Ovary (tissue), 9 donors: ENCODE measurements around the gene NUDT16. TPM values are rescaled to one million over a fixed set of nuclear protein-coding genes. Genes with fewer than 3 reads are reported as not detected.

Source experiments
- DNase-seq, 5 donors: peaks; one replicate each; pipeline ENCODE4 v3.0.0-alpha.2; 2019 to 2020
- H3K27ac ChIP-seq, 2 donors: fragments of 200-600 bp; one replicate each; pipeline versions ENCODE4 v1.5.1 to v1.8.0; 2019 to 2022
- H3K27me3 ChIP-seq: fragments of 200-600 bp; one replicate; pipeline ENCODE4 v1.8.0; 2022
- H3K36me3 ChIP-seq: fragments of 200-600 bp; sonication (generic); one replicate; pipeline ENCODE4 v1.5.1; 2019
- H3K4me1 ChIP-seq: one replicate; pipeline ENCODE4 v1.8.1; 2013; ENCODE audit warnings: mild to moderate bottlenecking, moderate library complexity; ENCODE audit not compliant: insufficient read depth
- H3K4me3 ChIP-seq: fragments of 200-600 bp; sonication (generic); one replicate; pipeline ENCODE4 v1.5.1; 2017
- H3K9me3 ChIP-seq, 2 donors: fragments of 200-600 bp in 1 of 2; sonication (generic) in 1 of 2; one replicate each; pipeline versions ENCODE4 v1.5.1 to v1.8.1; 2013 to 2019; ENCODE audit warnings: mild to moderate bottlenecking in 1 of 2, moderate library complexity in 1 of 2
- EP300 ChIP-seq: sonication (generic); formaldehyde crosslinking; IDR thresholded peaks from one replicate; pipeline ENCODE4 v1.6.1; 2017; ENCODE audit warnings: antibody characterized with exemption
- POLR2A ChIP-seq: fragments of 450-650 bp; IDR thresholded peaks from one replicate; pipeline ENCODE4 v1.6.1; 2017; ENCODE audit warnings: antibody characterized with exemption, mild to moderate bottlenecking, moderate library complexity
- WGBS, 3 donors: extraction: QIAGEN DNeasy Blood & Tissue Kit in 1 of 3; methylation state at CpG; one replicate each; pipeline versions ENCODE4 v1.1.5 to v1.1.7; 2013 to 2017; 5-methylcytosine and 5-hydroxymethylcytosine counted together
- intact Hi-C, 4 donors: fragments of 100-400 bp; cut with DNase I; formaldehyde crosslinking; loops; one replicate each; pipeline versions ENCODE4 v1.11.0 to v1.15.1; 2022 to 2023
- polyA plus RNA-seq, 2 donors: library from polyadenylated mRNA; stranded (reverse); fragments of 200-250 nt in 1 of 2; fragments of 350-450 nt in 1 of 2; fragmentation: Illumina TruSeq in 1 of 2; extraction: RNeasy Lipid Tissue Mini Kit (QIAGEN cat#74804) in 1 of 2; gene quantifications; one replicate each; pipeline ENCODE4 v1.2.3, GENCODE V29; 2013 to 2014
- total RNA-seq, 7 donors: library from RNA; depleted of rRNA in 2 of 7; stranded (reverse); fragments of >200 nt in 2 of 7; fragmentation: NEBNext Ultra II Directional in 3 of 7; extraction: Animal tissue kit (Norgen Biotek cat#: 25700) in 3 of 7; gene quantifications; one replicate each; pipeline versions ENCODE4 v1.1.0 to v1.2.4, GENCODE V29; 2016 to 2023
- TF ChIP-seq, protein P1 (sequence below), 3 donors: fragments of 450-650 bp in 2 of 3; fragments of 200-600 bp in 1 of 3; IDR thresholded peaks; one replicate each; pipeline versions ENCODE4 v1.5.1 to v1.8.0; 2016 to 2022; ENCODE audit warnings: antibody characterized with exemption in 3 of 3, mild to moderate bottlenecking in 1 of 3
- donor health status: DM: no; HTN: no; CAD: no; lungs with moderate emphysema.
- donor health status: DM: no; HTN: no; CAD: no.
- donor health status: Bipolar disorder and iron deficiency.
- donor health status: DM: yes; HTN: yes; CAD: no.
- donor health status: DM: no; HTN: no; CAD: no.
- donor health status: DM: yes; HTN: yes; CAD: no.

The NUDT16 gene
- total and polyA plus RNA-seq, 9 donors: 16.0 to 36.1 (median 29.5) TPM

- Histone ChIP-seq H3K9me3 (no peaks in the 10 kb centered on the region), H3K4me1 (no peaks in the 10 kb centered on the region), H3K36me3 (no peaks in the 10 kb centered on the region), H3K27me3 (no peaks in the 10 kb centered on the region), H3K4me3 (no peak overlapping the region), H3K27ac (no peak overlapping the region)
- TF ChIP-seq POLR2A (no peak), EP300 (no peak)
- TF ChIP-seq, protein P1, sequence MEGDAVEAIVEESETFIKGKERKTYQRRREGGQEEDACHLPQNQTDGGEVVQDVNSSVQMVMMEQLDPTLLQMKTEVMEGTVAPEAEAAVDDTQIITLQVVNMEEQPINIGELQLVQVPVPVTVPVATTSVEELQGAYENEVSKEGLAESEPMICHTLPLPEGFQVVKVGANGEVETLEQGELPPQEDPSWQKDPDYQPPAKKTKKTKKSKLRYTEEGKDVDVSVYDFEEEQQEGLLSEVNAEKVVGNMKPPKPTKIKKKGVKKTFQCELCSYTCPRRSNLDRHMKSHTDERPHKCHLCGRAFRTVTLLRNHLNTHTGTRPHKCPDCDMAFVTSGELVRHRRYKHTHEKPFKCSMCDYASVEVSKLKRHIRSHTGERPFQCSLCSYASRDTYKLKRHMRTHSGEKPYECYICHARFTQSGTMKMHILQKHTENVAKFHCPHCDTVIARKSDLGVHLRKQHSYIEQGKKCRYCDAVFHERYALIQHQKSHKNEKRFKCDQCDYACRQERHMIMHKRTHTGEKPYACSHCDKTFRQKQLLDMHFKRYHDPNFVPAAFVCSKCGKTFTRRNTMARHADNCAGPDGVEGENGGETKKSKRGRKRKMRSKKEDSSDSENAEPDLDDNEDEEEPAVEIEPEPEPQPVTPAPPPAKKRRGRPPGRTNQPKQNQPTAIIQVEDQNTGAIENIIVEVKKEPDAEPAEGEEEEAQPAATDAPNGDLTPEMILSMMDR (IDR thresholded peaks at IDR 0.05): no peak
- 41 to 59% (median 47%) methylated on average over 2 of the region's 2 CpGs for WGBS, 3 donors
- intact Hi-C loops: no loop called here
- DNase-seq: no peak
These were observed 45.7 kb downstream of the NUDT16 start for GRCh38 chr3:131427226-131427625.

DNA sequence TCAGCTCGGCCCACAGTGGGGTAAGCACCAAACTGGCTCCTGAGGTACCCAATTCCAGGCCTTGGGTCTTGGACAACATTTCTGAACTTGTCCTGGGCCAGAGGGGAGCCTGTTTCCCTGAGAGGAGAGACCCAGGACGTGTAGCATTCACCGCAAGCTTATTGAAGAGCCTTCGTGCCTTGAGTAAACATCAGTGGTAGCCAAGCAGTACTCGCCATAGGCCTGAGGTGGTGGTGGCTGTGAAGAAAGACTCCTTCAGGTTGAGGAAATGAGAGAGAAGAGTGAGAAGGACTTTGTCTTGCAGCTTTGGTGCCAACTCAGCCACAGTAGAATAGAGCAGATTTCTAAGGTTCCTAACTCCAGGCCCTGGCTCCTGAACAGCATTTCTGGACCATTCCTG is 50.2 kb downstream of the NUDT16 start:
- H3K9me3 ChIP-seq: no peaks in the 10 kb centered on the region
- no peak for DNase-seq
- no peaks in the 10 kb centered on the region for H3K27me3 ChIP-seq
- TF ChIP-seq POLR2A: no peak
- TF ChIP-seq EP300: no peak
- TF ChIP-seq, protein P1 (IDR thresholded peaks at IDR 0.05): no peak
- H3K4me1 ChIP-seq: no peaks in the 10 kb centered on the region
- H3K27ac ChIP-seq: no peak overlapping the region
- H3K36me3 ChIP-seq: no peaks in the 10 kb centered on the region
- 70 to 79% (median 78%) methylated on average over 5 of the region's 5 CpGs for WGBS, 3 donors
- H3K4me3 ChIP-seq: no peak overlapping the region
- intact Hi-C loops: no loop called here

DNA sequence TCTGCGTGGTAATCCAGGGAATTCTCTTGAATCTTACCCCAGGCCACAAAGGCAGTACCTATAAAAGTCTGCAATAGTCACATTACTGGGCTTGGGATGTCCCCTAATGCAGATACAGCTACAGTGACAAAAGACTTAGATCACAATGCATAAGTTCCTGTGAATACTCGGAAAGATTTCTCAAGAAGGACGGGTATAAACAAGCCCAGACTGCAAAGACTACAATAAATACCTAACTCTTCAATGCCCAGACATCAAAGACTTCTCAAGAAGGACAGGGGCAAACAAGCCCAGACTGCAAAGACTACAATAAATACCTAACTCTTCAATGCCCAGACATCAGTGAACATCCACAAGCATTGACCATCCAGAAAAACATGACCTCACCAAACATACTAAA is 50.9 kb downstream of the NUDT16 start:
- Histone ChIP-seq H3K27me3 (no peaks in the 10 kb centered on the region), H3K4me1 (no peaks in the 10 kb centered on the region), H3K9me3 (no peaks in the 10 kb centered on the region), H3K36me3 (no peaks in the 10 kb centered on the region), H3K4me3 (no peak overlapping the region), H3K27ac (no peak overlapping the region)
- intact Hi-C loops: no loop called here
- TF ChIP-seq, protein P1 (IDR thresholded peaks at IDR 0.05): no peak
- TF ChIP-seq EP300 (no peak), POLR2A (no peak)
- no peak for DNase-seq
- 59 to 69% (median 67%) methylated on average over 3 of the region's 3 CpGs for WGBS, 3 donors

DNA sequence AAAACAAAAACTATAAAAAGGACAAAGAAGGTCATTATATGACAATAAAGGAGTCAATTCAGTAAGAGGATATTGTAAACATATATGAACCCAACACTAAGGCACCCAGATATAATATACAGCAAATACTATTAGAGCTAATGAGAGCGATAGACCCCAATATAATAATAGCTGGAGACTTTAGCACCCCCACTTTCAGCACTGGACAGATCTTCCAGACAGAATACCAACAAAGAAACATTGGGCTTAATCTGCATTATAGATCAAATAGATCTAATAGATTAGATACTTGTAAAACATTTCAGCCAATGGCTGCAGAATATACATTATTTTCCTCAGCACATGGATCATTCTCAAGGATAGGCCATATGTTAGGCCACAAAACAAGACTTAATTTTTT is 53.4 kb downstream of the NUDT16 start:
- Histone ChIP-seq H3K27me3 (no peaks in the 10 kb centered on the region), H3K36me3 (no peaks in the 10 kb centered on the region), H3K4me3 (no peak overlapping the region), H3K9me3 (no peaks in the 10 kb centered on the region), H3K27ac (no peak overlapping the region), H3K4me1 (no peaks in the 10 kb centered on the region)
- DNase-seq: no peak
- intact Hi-C loops: no loop called here
- TF ChIP-seq EP300 (no peak), POLR2A (no peak)
- TF ChIP-seq, protein P1 (IDR thresholded peaks at IDR 0.05): no peak
- 94 to 100% (median 100%) methylated on average over 1 of the region's 1 CpG for WGBS, 3 donors

Other genes with a start within 250 kb of the NUDT16 start
- gene MRPL3, start 121.2 kb downstream of the NUDT16 start, total RNA-seq: 10 to 100 TPM; 58.5 to 91.8 (median 70.1) TPM
- gene MRPL3, start 121.2 kb downstream of the NUDT16 start, polyA plus RNA-seq: 10 to 100 TPM; 57.2 to 85.2 TPM